ENCODE measurements around the gene NEDD4L.
"Not testable (repeated sequence)": the region's sequence is repeated elsewhere in the genome, so short reads cannot be mapped to it uniquely, and the experiment has no call there.

NEDD4L gene

GRCh38 chr18:58043491-58044369 is at the start of gene NEDD4L:
Gene NEDD4L (plus strand): TSS chr18:58044226. CDS start chr18:58044661, 435 bp downstream.
- DNase-seq: peak; percentile 75

- DNase-seq: no peak
Measured at GRCh38 chr18:57995331-57995730, 48.7 kb upstream of the NEDD4L start.

GRCh38 chr18:57996894-57997293 is 47.1 kb upstream of the NEDD4L start:
- not testable (repeated sequence) for DNase-seq

- DNase-seq: no peak
Measured at GRCh38 chr18:57997820-57998219, 46.2 kb upstream of the NEDD4L start.

- no peak for DNase-seq
Measured at GRCh38 chr18:57998461-57998860, 45.6 kb upstream of the NEDD4L start.

GRCh38 chr18:58004317-58004716 is 39.7 kb upstream of the NEDD4L start:
- DNase-seq: no peak

GRCh38 chr18:58005011-58005410 is 39.0 kb upstream of the NEDD4L start:
- DNase-seq: no peak

- DNase-seq: no peak
Measured at GRCh38 chr18:58005885-58006523, 38.0 kb upstream of the NEDD4L start.

GRCh38 chr18:58009166-58009565 is 34.9 kb upstream of the NEDD4L start:
- no peak for DNase-seq

- DNase-seq: no peak
Measured at GRCh38 chr18:58010265-58010664, 33.8 kb upstream of the NEDD4L start.

- DNase-seq: no peak
Measured at GRCh38 chr18:58012356-58012755, 31.7 kb upstream of the NEDD4L start.

- no peak for DNase-seq
Measured at GRCh38 chr18:58013241-58014211, 30.5 kb upstream of the NEDD4L start.

- no peak for DNase-seq
Measured at GRCh38 chr18:58015065-58015780, 28.8 kb upstream of the NEDD4L start.

- no peak for DNase-seq
Measured at GRCh38 chr18:58017267-58017666, 26.8 kb upstream of the NEDD4L start.

- DNase-seq: no peak
Measured at GRCh38 chr18:58020567-58021107, 23.4 kb upstream of the NEDD4L start.

GRCh38 chr18:58021504-58021903 is 22.5 kb upstream of the NEDD4L start:
- no peak for DNase-seq

GRCh38 chr18:58023108-58023507 is 20.9 kb upstream of the NEDD4L start:
- no peak for DNase-seq

- DNase-seq: no peak
Measured at GRCh38 chr18:58024139-58024538, 19.9 kb upstream of the NEDD4L start.

- no peak for DNase-seq
Measured at GRCh38 chr18:58025205-58025604, 18.8 kb upstream of the NEDD4L start.

- no peak for DNase-seq
Measured at GRCh38 chr18:58025733-58026132, 18.3 kb upstream of the NEDD4L start.

- no peak for DNase-seq
Measured at GRCh38 chr18:58026395-58026794, 17.6 kb upstream of the NEDD4L start.

GRCh38 chr18:58026857-58027256 is 17.2 kb upstream of the NEDD4L start:
- DNase-seq: no peak

Measured in NCI-H1048 (cell line).